ENCODE results near the gene C3orf20. TPM values are rescaled to one million over a fixed set of nuclear protein-coding genes. Genes with fewer than 3 reads are reported as not detected.

Gene C3orf20
- total RNA-seq, 1 experiment from 2014 or later = not detected

DNA sequence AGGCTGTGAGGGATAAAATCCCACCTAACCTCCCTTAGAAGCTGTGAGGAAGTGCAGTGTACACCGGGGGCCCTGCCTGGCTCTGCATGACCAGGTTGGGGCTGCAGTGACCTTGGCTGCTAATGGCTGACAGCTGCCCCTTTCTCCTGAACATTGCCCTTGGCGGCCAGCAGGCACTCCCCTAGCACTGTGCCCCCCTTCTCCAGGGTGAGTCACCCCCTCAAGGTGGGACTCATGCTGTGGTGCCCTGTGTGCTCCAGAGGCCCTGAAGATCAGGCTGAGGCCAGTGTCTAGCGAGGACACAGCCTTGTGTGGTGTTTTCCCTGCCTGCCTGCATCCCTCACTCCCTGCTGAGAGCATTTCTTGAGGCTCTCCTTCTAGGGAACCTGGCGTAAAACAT lies 122.8 kb downstream of the C3orf20 start (continued):
- TF ChIP-seq, protein P1, sequence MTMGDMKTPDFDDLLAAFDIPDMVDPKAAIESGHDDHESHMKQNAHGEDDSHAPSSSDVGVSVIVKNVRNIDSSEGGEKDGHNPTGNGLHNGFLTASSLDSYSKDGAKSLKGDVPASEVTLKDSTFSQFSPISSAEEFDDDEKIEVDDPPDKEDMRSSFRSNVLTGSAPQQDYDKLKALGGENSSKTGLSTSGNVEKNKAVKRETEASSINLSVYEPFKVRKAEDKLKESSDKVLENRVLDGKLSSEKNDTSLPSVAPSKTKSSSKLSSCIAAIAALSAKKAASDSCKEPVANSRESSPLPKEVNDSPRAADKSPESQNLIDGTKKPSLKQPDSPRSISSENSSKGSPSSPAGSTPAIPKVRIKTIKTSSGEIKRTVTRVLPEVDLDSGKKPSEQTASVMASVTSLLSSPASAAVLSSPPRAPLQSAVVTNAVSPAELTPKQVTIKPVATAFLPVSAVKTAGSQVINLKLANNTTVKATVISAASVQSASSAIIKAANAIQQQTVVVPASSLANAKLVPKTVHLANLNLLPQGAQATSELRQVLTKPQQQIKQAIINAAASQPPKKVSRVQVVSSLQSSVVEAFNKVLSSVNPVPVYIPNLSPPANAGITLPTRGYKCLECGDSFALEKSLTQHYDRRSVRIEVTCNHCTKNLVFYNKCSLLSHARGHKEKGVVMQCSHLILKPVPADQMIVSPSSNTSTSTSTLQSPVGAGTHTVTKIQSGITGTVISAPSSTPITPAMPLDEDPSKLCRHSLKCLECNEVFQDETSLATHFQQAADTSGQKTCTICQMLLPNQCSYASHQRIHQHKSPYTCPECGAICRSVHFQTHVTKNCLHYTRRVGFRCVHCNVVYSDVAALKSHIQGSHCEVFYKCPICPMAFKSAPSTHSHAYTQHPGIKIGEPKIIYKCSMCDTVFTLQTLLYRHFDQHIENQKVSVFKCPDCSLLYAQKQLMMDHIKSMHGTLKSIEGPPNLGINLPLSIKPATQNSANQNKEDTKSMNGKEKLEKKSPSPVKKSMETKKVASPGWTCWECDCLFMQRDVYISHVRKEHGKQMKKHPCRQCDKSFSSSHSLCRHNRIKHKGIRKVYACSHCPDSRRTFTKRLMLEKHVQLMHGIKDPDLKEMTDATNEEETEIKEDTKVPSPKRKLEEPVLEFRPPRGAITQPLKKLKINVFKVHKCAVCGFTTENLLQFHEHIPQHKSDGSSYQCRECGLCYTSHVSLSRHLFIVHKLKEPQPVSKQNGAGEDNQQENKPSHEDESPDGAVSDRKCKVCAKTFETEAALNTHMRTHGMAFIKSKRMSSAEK (CRISPR knock-in tag; IDR thresholded peaks at IDR 0.05; ENCODE audit: borderline replicate concordance) = no peak
- no peak for TF ChIP-seq ZNF281 (CRISPR knock-in tag; IDR thresholded peaks at IDR 0.05)

DNA sequence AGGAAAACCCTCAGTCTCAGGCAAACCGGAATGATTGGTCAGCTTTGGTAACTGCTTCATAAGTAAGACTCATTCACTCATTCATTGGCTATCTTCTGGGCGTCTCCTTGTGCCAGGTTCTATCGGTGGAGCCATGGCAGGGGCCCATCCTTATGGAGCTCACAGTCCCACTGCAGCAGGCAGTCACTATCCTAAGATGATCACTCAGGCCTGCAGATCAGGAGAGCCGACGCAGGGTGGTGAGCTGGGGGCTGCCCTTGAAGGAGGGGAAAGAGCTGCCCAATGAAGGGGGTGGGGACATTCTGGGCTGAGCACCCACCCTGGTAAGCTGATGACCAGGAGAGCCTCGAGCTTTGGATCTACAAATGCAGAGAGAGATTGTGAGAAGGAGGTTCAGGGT lies 123.3 kb downstream of the C3orf20 start:
- ChIA-PET CTCF (interaction anchor here (0.7 to 1.2 kb wide), 3 partner anchors 17 to 66 kb away, joined by 3 to 4 read pairs (median 3); no protein-coding TSS in a partner anchor), POLR2A (no interaction called here)
- no peak overlapping the region for H3K27ac Mint-ChIP-seq
- ATAC-seq = no peak
- H3K36me3 Mint-ChIP-seq = no peaks in the 10 kb centered on the region
- H3K4me1 Mint-ChIP-seq = peaks cover 17% of the 10 kb centered on the region
- DNase-seq (ENCODE audit: low spot score) = no peak
- TF ChIP-seq MXD4 (CRISPR knock-in tag; IDR thresholded peaks at IDR 0.05; ENCODE audit: borderline replicate concordance) = no peak
- no peak for TF ChIP-seq ZNF396 (CRISPR knock-in tag; IDR thresholded peaks at IDR 0.05; ENCODE audit: borderline replicate concordance)
- no peak for TF ChIP-seq NFATC4 (CRISPR knock-in tag; IDR thresholded peaks at IDR 0.05)
- no peak for TF ChIP-seq TEAD4 (CRISPR knock-in tag; IDR thresholded peaks at IDR 0.05)
- no peak for TF ChIP-seq ZNF263 (CRISPR knock-in tag; IDR thresholded peaks at IDR 0.05; ENCODE audit: low read depth)
- TF ChIP-seq CREB1 (CRISPR knock-in tag; IDR thresholded peaks at IDR 0.05) = no peak
- no peak for TF ChIP-seq CREM (CRISPR knock-in tag; IDR thresholded peaks at IDR 0.05)
- no peak for TF ChIP-seq TEAD1 (CRISPR knock-in tag; IDR thresholded peaks at IDR 0.05)
- TF ChIP-seq, protein P2, sequence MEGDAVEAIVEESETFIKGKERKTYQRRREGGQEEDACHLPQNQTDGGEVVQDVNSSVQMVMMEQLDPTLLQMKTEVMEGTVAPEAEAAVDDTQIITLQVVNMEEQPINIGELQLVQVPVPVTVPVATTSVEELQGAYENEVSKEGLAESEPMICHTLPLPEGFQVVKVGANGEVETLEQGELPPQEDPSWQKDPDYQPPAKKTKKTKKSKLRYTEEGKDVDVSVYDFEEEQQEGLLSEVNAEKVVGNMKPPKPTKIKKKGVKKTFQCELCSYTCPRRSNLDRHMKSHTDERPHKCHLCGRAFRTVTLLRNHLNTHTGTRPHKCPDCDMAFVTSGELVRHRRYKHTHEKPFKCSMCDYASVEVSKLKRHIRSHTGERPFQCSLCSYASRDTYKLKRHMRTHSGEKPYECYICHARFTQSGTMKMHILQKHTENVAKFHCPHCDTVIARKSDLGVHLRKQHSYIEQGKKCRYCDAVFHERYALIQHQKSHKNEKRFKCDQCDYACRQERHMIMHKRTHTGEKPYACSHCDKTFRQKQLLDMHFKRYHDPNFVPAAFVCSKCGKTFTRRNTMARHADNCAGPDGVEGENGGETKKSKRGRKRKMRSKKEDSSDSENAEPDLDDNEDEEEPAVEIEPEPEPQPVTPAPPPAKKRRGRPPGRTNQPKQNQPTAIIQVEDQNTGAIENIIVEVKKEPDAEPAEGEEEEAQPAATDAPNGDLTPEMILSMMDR (IDR thresholded peaks at IDR 0.05) = no peak
- no peak for TF ChIP-seq ERG (CRISPR knock-in tag; IDR thresholded peaks at IDR 0.05)
- no peak for TF ChIP-seq RORB (CRISPR knock-in tag; IDR thresholded peaks at IDR 0.05)
- no peak for TF ChIP-seq TCF7 (CRISPR knock-in tag; IDR thresholded peaks at IDR 0.05; ENCODE audit: low read depth)
- no peak for TF ChIP-seq ZNF512 (CRISPR knock-in tag; IDR thresholded peaks at IDR 0.05; ENCODE audit: borderline replicate concordance)
- no peak for TF ChIP-seq SMAD4 (CRISPR knock-in tag; IDR thresholded peaks at IDR 0.05)
- H3K27me3 Mint-ChIP-seq (ENCODE audit: low read depth) = peaks cover 4% of the 10 kb centered on the region; the same call in 1 of the 2 replicates
- H3K4me3 Mint-ChIP-seq = no peak overlapping the region
- peaks cover 10% of the 10 kb centered on the region for H3K9me3 Mint-ChIP-seq

Data from WTC11 (cell line).